ENCODE results near the gene FAM50B.

The FAM50B gene

GRCh38 chr6:3820563-3820962 lies 28.6 kb upstream of the FAM50B start:
- no peak for DNase-seq (ENCODE audit: low read depth, low spot score)

- DNase-seq (ENCODE audit: low read depth, low spot score), result no peak
These were observed 26.3 kb upstream of the FAM50B start for GRCh38 chr6:3822747-3823445.

GRCh38 chr6:3823671-3824070 lies 25.5 kb upstream of the FAM50B start:
- no peak for DNase-seq (ENCODE audit: low read depth, low spot score)

GRCh38 chr6:3825331-3825831 lies 23.8 kb upstream of the FAM50B start:
- DNase-seq (ENCODE audit: low read depth, low spot score), result peak; percentile 83

GRCh38 chr6:3825851-3826581 lies 23.2 kb upstream of the FAM50B start:
- DNase-seq (ENCODE audit: low read depth, low spot score), result peak; percentile 99

- DNase-seq (ENCODE audit: low read depth, low spot score), result no peak
These were observed 19.9 kb upstream of the FAM50B start for GRCh38 chr6:3829285-3829684.

GRCh38 chr6:3830806-3831205 lies 18.4 kb upstream of the FAM50B start:
- no peak for DNase-seq (ENCODE audit: low read depth, low spot score)

GRCh38 chr6:3831761-3832530 lies 17.2 kb upstream of the FAM50B start:
- DNase-seq (ENCODE audit: low read depth, low spot score), result no peak

GRCh38 chr6:3835055-3835731 lies 14.0 kb upstream of the FAM50B start:
- no peak for DNase-seq (ENCODE audit: low read depth, low spot score)

- DNase-seq (ENCODE audit: low read depth, low spot score), result no peak
These were observed 13.4 kb upstream of the FAM50B start for GRCh38 chr6:3835785-3836184.

GRCh38 chr6:3836566-3836965 lies 12.6 kb upstream of the FAM50B start:
- no peak for DNase-seq (ENCODE audit: low read depth, low spot score)

- DNase-seq (ENCODE audit: low read depth, low spot score), result no peak
These were observed 11.4 kb upstream of the FAM50B start for GRCh38 chr6:3837781-3838180.

GRCh38 chr6:3838992-3839867 lies 9.9 kb upstream of the FAM50B start:
- DNase-seq (ENCODE audit: low read depth, low spot score), result peak; percentile 49

GRCh38 chr6:3841066-3841454 lies 8.1 kb upstream of the FAM50B start:
- DNase-seq (ENCODE audit: low read depth, low spot score), result no peak

GRCh38 chr6:3841711-3842565 lies 7.2 kb upstream of the FAM50B start:
- DNase-seq (ENCODE audit: low read depth, low spot score), result peak; percentile 48

GRCh38 chr6:3843379-3844096 lies 5.6 kb upstream of the FAM50B start:
- DNase-seq (ENCODE audit: low read depth, low spot score), result peak; percentile 39

GRCh38 chr6:3844097-3844463 lies 5.1 kb upstream of the FAM50B start:
- DNase-seq (ENCODE audit: low read depth, low spot score), result peak; percentile 71

GRCh38 chr6:3847521-3847920 lies 1.7 kb upstream of the FAM50B start:
- peak; percentile 36 for DNase-seq (ENCODE audit: low read depth, low spot score)

GRCh38 chr6:3848380-3848779 lies 793 bp upstream of the FAM50B start:
- DNase-seq (ENCODE audit: low read depth, low spot score), result no peak
